Adrenal gland (tissue), 5 donors: ENCODE measurements around the gene GAL3ST1.

Experiments used
- CTCF ChIP-seq, 6 experiments: fragments of 450-650 bp in 4 of 6; fragments of 200-600 bp in 2 of 6; sonication (generic) in 1 of 6; IDR thresholded peaks; 1 replicate in 5 of 6; 2 replicates in 1 of 6; pipeline versions ENCODE4 v1.5.1 to v1.8.0; 2016 to 2021; ENCODE audit warnings: antibody characterized with exemption in 6 of 6, mild to moderate bottlenecking in 2 of 6, moderate library complexity in 1 of 6
- POLR2A ChIP-seq, 2 donors: fragments of 450-650 bp; IDR thresholded peaks; one replicate each; pipeline ENCODE4 v1.6.1; 2017; ENCODE audit warnings: antibody characterized with exemption in 2 of 2, mild to moderate bottlenecking in 2 of 2, moderate library complexity in 1 of 2
- donor health status: DM: no; HTN: no; CAD: no.

GRCh38 chr22:30605449-30606110, 31.1 kb upstream of the GAL3ST1 start:
- TF ChIP-seq CTCF (IDR thresholded peaks at IDR 0.05): peak; percentile 58 to 73 (median 68)
- TF ChIP-seq POLR2A (IDR thresholded peaks at IDR 0.05): no peak
